K562 treated with DMSO at 1 percent for 12 hours (cell line): ENCODE data around the gene ZNF689. TPM values are rescaled to one million over a fixed set of nuclear protein-coding genes. Genes with fewer than 3 reads are reported as not detected.

ENCODE experiments used
- total RNA-seq: library from RNA; unstranded; fragments of 300-600 nt; gene quantifications from 2 replicates; pipeline ENCODE4 v1.2.3, GENCODE V29; 2022; ENCODE audit not compliant: insufficient read depth

Gene ZNF689
- total RNA-seq: 6.9 and 13.4 TPM in 2 replicates

GRCh38 chr16:30609926-30610839 is at the start of gene ZNF689:
ZNF689 (minus strand) TSS chr16:30610389; CDS start chr16:30610041, 348 bp downstream.

GRCh38 chr16:30657866-30658730 is 47.9 kb upstream of the ZNF689 start, which contains the start of gene FBRS:
FBRS (plus strand) TSS chr16:30658431; CDS start chr16:30659519, 1,088 bp downstream.

GRCh38 chr16:30650369-30651123 is 40.4 kb upstream of the ZNF689 start, which contains the start of gene PRR14:
PRR14 (plus strand) TSS chr16:30650960; CDS start chr16:30651646, 686 bp downstream.

GRCh38 chr16:30585400-30586191 is 24.6 kb downstream of the ZNF689 start, which contains the start of gene ZNF785:
ZNF785 (minus strand) TSS chr16:30585697; CDS start chr16:30585611, 86 bp downstream.

GRCh38 chr16:30571445-30572322 is 38.5 kb downstream of the ZNF689 start, which contains the start of gene ZNF688:
ZNF688 (minus strand) TSS chr16:30571714; CDS start chr16:30571629, 85 bp downstream.

GRCh38 chr16:30557957-30558788 is 52.0 kb downstream of the ZNF689 start, which contains the start of gene ZNF764:
ZNF764 (minus strand) TSS chr16:30558374; CDS start chr16:30558182, 192 bp downstream.

Other genes with a start within 250 kb of the ZNF689 start
- gene TBC1D10B, start 239.9 kb downstream of the ZNF689 start, total RNA-seq: 48.7 and 64.0 TPM in 2 replicates
- not detected in 2 replicates for gene MYL11, start 235.6 kb downstream of the ZNF689 start, total RNA-seq
- gene SEPTIN1, start 227.8 kb downstream of the ZNF689 start, total RNA-seq: 1.9 and 3.5 TPM in 2 replicates
- 8.8 and 9.4 TPM in 2 replicates for gene ZNF48, start 215.0 kb downstream of the ZNF689 start, total RNA-seq
- gene ZNF771, start 202.8 kb downstream of the ZNF689 start, total RNA-seq: 14.6 and 19.6 TPM in 2 replicates
- gene DCTPP1, start 180.4 kb downstream of the ZNF689 start, total RNA-seq: 46.3 and 71.8 TPM in 2 replicates
- gene SEPHS2, start 164.5 kb downstream of the ZNF689 start, total RNA-seq: 57.8 and 99.0 TPM in 2 replicates
- gene ITGAL, start 137.6 kb downstream of the ZNF689 start, total RNA-seq: 0.15 TPM in 1 of 2 replicates, not detected in the other
- gene ZNF768, start 83.8 kb downstream of the ZNF689 start, total RNA-seq: 56.9 and 67.2 TPM in 2 replicates
- gene ZNF747, start 75.5 kb downstream of the ZNF689 start, total RNA-seq: 1.8 and 3.8 TPM in 2 replicates
- 7.4 and 9.7 TPM in 2 replicates for gene ZNF764, start 52.0 kb downstream of the ZNF689 start, total RNA-seq
- gene ZNF688, start 38.7 kb downstream of the ZNF689 start, total RNA-seq: 10.1 and 13.2 TPM in 2 replicates
- gene ZNF785, start 24.7 kb downstream of the ZNF689 start, total RNA-seq: 2.3 and 6.7 TPM in 2 replicates
- 61.1 and 69.1 TPM in 2 replicates for gene PRR14, start 40.6 kb upstream of the ZNF689 start, total RNA-seq
- 26.4 and 62.6 TPM in 2 replicates for gene FBRS, start 48.0 kb upstream of the ZNF689 start, total RNA-seq
- 1.5 and 45.9 TPM in 2 replicates for gene SRCAP, start 88.8 kb upstream of the ZNF689 start, total RNA-seq
- 37.2 and 46.3 TPM in 2 replicates for gene PHKG2, start 138.0 kb upstream of the ZNF689 start, total RNA-seq
- gene CFAP119, start 151.7 kb upstream of the ZNF689 start, total RNA-seq: 7.9 and 8.0 TPM in 2 replicates
- 48.2 and 91.4 TPM in 2 replicates for gene RNF40, start 151.9 kb upstream of the ZNF689 start, total RNA-seq
- gene ZNF629, start 176.8 kb upstream of the ZNF689 start, total RNA-seq: 5.3 and 16.0 TPM in 2 replicates